Islet of Langerhans (tissue), 1 donor: Measurements from ENCODE around the gene LPA.
"Not testable (repeated sequence)": the region's sequence is repeated elsewhere in the genome, so short reads cannot be mapped to it uniquely, and the experiment has no call there.

ENCODE experiments used
- FAIRE-seq: peaks from one replicate; lab custom pipeline; 2011; peaks lifted over from hg19 to GRCh38; lab: Jason Lieb, UNC

Gene LPA

DNA sequence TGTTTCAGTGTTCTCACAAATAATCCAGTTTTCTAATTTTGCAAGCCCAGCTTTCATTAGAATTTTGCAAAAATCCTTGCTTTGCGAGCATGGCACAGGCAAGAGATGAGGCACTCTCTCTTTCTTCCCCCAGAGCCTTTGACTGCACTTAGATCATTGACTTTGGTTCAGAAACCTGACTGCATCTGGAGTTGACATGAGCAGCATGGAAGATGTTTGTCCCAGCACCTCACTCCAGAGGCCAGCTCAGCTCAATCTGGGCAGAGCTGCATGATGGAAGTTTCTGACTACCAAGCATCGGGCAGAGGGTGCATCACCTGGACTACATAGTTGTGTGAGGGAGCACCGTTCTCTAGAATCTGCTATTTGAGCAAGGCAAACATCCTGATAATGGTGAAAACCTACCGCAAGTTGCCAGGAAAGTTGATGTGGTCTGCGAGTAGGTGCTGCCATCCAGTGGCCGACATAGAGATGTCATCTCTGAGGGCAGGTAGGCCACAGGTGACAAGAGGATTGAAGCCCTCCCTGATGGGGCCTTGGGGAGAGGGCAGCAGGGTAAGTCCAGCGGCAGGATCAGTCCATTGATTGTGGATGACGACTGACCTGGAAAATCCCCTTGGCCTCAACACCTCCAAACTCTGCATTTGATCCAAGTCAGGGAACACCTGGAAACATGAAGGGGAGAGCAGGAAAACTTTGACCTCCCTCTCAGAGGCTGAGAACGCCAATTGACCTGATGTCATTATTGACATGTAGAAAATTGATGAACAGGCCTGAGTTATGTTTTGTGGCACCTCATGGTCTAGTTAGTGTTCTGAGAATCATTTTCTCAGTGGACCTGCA, 3.8 kb upstream of the LPA start:
- FAIRE-seq: no peak

DNA sequence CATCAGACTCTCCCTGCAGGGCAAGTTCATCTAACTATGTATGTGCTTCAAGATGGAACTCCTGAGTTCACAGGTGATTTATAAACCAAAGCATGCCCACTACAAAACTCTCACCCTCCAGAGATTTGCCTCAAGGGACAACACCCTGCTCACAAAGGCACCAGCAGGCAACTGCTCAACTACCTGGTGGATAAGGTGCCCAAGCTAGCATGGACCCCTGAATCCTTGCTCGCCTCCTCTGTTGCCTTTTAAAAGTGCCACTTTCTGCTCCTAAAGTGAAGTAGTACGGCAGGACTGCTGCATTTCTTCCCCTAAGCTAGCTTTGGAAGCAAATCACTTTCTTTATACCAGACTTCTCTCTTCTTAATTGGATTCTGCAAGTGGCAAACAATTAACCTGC, 1.2 kb downstream of the LPA start:
- FAIRE-seq: no peak

DNA sequence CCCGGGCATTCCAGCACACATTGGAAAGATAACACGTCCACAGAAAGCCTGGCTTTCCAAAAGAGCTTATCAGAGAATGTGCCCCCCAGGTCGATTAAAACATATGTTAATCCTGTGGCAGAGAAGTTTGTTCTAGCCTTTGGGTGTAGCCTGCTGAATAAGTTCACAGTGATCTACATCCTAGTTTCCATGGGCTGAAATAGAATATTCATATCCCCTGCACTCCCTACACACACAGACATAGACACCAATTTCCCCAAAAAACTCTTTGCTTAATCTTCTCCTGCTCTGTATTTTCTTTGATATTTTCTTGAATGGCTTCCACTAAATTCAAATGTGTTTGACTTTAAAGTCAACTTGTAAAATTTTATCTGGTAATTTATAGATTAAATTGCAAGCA, 1.6 kb downstream of the LPA start:
- no peak for FAIRE-seq

DNA sequence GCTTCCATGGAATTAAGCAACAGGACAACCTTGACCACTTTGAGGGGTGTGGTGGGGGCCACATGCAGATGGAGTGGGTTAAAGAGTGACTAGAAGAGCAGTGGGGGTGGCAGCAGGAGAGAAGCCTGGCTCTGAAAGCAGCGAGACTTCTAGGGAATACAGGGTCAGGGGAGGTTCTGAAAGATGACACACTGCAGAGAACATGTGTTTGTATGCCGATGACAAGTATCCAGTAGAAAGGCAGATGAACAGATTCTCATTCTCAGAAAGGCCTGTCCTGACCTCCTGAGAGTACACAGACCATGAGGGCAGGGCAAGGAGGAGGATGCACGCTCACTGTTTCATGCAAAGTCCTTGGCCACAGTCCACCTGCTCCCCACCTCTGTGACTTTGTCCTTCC, 2.9 kb downstream of the LPA start:
- no peak for FAIRE-seq

DNA sequence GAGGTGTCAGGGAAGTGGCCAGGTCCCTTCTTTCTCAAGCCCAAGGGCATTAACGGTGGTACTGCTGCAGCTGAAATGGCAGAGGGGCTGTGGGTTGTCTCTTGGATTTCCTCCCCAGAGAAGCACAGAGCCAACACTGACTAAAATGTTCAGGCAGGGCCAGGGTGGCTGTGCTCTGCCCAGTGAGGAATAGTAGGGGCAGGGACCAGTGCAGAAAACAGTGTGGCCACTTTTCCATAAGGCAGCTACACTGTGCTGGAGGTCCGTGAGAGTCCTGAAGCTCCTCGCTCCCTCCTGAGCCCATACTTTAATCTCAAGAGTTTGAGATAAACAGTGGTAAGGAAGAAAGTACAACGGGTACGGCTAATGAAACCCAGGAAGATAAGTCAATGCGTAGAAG, 4.5 kb downstream of the LPA start:
- no peak for FAIRE-seq

DNA sequence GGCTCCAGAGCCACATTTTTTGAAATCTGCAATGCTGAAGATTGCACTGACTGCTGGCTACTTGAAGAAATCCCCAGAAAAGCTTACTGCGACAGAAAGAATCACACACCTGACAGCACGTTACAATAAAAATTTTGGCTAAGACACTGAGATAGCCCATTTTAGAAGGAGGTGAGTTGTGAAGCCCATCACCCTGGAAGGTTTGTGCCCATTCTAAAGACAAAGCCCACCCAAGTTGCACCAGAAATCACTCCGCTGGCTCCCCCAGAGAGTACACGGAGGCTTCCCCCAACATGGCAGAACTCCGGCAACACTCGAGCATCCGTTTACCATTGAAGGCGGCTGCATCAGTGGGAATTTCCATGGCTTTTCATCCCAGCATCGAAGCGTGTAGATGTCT, 29.4 kb downstream of the LPA start:
- FAIRE-seq: no peak

DNA sequence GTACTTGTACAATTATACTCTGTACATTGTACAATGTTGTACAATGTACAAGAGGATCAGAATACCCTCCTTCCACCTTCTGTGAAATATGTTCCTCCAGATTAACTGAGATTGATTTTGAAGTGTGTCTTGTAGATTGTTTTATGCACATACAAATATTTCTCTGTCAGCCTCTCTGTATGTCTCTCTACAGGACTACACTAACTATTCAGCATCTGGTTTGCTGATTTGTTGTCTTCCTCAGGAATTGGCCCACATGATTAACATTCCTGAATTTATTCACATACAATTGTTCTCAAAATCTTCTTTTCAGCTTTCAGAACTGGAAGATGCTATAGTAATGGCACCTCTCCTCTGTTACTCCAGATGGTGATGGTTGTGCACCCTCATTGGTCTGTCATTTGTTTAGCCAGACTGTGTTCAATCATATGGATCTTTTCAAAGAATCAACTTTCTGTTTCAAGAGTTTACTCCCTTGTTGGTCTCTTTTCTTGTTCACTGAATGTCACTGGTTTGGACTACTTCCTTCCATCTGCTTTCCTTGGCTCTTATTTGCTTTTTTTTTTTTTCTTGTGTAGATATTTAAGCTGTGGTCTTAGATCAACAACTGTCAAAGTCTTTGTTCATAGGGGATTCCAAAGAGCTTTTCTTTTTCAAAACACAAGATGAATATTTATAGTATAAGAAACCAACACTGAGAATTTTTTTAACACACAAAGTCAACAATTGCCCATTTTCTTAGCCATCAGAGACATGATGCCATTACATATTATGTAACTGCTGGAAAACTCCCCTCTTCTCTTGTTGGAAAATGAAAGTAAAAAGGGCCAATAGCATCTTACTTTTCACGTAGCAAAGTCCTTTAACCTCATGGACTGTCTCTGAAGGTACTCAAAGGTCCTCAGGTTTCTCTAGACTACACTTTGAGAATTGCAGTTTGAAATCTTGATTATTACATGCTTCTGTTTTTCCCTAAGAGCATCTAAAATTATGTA, 67.9 kb downstream of the LPA start:
- FAIRE-seq: no peak

DNA sequence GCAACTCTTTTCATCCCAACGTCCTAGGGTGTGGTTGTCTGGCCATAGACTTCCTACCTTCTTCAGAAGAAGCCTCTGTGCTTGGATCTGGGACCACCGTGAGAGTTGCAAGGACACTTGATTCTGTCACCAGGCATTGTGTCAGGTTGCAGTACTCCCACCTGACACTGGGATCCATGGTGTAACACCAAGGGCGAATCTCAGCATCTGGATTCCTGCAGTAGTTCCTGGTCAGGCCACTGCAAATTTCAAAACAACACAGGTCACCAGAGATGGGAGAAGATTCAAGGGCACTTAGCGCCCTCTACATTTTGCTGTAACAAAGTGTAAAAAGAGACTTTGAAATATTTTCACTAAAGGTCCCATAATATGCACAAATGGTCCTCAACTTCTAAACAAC, 68.8 kb downstream of the LPA start:
- FAIRE-seq: not testable (repeated sequence)

DNA sequence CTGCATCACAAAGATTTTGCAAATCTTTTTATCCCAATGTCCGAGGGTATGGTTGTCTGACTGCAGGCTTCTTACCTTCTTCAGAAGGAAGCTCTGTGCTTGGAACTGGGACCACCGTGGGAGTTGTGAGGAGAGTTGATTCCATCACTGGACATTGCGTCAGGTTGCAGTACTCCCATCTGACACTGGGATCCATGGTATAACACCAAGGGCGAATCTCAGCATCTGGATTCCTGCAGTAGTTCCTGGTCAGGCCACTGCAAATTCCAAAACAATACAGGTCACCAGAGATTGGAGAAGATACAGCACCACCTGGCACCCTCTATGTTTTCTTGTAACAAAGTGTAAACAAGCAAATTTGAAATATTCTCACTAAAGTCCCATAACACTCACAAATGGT, 77.7 kb downstream of the LPA start:
- no peak for FAIRE-seq

DNA sequence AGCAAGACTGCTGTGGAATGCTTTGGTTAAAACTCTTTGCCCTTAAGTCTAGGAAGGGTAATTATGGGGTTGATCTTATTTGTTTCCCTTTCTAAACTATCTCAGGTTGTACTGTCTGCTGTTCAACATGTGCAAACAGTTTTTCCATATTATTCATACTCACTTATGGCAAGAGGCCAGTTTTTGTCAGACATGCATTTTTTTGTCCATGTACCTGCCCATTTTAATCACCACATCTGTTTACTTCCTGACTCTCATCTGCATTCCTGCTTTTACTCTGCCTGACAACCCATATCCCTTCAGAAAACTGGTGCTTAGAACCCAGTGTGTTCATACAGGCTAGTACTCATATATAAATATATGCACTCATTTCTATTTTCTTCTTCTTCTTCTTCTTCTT, 80.3 kb downstream of the LPA start:
- no peak for FAIRE-seq

DNA sequence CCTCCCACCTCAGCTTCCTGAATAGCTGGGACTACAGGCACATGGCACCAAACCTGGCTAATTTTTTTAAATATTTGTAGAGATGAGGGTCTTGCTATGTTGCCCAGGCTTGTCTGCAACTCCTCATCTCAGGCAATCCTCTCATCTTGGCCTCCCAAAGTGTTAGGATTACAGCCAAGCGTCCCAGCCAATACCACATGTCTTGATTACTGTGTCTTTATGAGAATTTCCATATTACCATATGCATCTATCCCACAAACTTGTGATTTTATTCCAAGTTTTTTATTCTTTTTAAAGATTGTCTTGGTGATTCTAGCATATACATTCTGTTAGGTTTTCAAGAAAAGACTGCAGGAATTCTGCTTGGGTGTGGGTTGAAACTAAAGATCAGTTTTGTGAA, 82.7 kb downstream of the LPA start:
- FAIRE-seq: no peak

DNA sequence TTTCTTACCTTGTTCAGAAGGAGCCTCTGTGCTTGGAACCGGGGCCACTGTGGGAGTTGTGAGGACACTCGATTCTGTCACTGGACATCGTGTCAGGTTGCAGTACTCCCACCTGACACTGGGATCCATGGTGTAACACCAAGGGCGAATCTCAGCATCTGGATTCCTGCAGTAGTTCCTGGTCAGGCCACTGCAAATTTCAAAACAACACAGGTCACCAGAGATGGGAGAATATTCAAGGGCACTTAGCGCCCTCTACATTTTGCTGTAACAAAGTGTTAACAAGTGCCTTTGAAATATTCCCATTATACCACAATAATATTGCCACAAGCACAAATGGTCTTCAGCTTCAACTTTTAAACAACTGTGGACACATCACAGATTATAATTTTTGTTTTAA, 85.6 kb downstream of the LPA start:
- not testable (repeated sequence) for FAIRE-seq

DNA sequence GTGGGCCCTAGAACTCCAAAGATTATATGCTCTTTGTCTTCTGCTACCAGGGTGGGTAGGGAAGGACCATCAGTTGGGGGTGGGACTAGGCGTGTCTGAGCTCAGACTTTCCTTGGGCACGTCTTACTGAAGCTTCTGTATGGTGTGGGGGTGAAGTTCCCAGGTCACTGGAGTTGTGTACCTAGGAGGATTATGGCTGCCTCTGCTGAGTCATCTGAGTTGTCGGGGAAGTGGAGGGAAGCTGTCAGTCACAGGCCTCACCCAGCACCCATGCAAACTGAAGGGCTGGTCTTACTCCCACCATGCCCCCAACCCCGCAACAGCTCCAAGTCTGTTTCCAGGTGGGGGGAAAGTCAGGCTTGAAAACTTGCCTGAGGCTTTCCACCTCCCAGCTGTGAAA, 90.1 kb downstream of the LPA start:
- FAIRE-seq: no peak

DNA sequence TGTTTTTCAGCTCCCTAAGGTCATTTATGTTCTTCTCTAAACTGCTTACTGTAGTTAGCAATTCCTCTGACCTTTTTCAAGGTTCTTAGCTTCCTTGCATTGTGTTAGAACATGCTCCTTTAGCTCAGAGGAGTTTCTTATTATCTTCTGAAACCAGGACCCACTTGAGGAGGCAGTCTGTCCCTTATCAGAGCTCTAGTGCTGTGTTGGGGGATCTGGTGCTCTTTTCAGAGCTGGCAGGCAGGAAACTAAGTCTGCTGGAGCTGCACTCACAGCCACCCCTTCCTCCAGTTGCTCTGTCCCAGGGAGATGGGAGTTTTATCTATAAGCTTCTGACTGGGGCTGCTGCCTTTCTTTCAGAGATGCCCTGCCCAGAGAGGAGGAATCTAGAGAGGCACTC, 92.9 kb downstream of the LPA start:
- FAIRE-seq: not testable (repeated sequence)

DNA sequence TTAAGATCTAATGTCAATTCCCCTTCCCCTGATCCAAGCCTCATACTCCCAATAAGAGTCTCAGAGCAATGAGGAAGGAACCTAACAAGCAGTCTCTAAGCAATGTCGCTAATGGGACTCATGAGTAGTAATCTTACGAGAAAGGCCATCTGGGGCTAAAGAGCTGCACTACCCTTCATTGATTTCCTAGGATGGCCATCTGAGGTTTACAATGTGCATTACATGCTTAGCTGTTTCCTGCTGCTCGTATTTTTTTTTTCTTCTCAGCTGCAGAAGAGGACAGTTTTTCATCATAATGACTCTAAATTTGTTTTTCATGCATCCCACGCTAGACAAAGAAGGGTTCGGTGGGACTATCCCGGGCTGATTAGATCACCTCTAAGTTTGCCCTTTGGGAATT, 119.3 kb downstream of the LPA start:
- FAIRE-seq: no peak

DNA sequence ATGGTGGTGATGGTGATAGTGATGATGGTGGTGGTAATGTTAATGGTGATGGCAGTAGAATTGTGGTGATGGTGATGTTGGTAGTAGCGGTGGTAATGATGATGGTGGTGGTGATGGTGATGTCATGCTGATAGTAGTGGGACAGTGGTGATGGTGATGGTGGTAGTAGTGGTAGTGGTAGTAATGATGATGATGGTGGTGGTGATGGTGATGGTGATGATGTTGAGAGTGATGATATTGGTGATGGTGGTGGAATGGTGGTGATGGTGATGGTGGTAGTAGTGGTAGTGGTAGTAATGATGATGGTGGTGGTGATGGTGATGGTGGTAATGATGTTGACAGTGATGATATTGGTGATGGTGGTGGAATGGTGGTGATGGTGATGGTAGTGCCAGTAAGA, 128.8 kb downstream of the LPA start:
- no peak for FAIRE-seq

DNA sequence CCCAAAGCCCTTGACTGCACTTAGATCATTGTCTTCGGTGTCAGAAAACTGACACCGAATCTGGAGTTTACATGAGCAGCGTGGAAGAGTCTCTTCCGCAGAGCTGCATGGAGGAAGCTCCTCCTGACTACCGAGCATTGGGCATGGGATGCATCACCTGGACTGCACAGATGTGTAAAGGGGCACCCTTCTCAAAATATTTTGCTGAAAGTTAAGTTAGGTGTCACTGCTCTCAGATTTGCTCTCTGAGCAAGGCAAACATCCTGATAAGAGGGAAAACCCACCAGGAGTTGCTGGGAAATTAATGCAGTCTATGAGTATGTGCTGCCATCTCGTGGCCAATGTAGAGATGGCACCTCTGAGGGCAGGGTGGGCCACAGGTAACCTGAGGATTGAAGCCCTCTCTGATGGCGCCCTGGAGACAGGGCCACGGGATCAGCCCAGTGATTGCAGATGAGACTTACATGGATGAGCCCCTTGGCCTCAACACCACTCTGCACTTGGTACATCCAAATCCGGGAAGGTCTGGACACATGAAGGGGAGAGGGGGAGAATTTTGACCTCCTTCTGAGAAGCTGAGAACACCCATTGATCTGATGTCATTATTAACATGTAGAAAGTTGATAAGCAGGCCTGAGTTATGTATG, 129.9 kb downstream of the LPA start:
- FAIRE-seq: peak; percentile 17

DNA sequence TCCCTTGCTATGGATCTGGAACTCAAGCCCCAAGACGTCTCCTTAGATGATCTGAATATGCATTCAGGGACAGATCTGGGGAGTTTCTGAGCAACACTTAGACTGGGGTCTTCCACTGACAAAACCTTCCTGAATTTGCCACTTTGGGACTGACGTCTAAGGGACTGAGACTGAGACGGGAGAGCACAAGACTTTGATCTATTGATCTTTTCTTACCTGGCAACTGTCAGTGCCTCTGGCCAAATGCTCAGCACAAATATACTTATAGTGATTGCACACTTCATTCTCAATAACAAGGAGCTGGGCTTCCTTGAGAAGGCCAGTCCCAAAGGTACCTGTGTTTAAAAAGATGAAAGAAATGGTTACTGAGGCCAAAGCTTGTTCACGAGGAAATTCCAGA, 131.8 kb downstream of the LPA start:
- FAIRE-seq: no peak

DNA sequence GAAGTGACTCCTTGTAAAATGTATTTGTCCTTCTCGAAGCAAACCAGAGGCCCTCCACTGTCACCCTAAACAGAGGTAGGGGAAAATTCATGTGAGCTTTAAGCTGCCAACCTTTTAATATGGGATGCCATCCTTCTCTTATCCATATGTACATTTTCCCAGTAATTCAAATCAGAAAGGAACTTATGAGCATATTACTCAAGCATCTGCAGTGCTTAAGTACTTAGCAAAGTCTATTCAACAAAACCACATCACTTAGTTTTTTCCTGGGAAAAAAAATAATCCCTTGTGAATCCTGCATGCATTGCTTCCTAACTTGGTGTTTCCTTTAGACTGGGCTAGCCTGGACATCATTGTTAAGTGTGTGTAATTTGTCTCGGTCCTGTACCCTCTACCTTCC, 132.2 kb downstream of the LPA start:
- FAIRE-seq: no peak

DNA sequence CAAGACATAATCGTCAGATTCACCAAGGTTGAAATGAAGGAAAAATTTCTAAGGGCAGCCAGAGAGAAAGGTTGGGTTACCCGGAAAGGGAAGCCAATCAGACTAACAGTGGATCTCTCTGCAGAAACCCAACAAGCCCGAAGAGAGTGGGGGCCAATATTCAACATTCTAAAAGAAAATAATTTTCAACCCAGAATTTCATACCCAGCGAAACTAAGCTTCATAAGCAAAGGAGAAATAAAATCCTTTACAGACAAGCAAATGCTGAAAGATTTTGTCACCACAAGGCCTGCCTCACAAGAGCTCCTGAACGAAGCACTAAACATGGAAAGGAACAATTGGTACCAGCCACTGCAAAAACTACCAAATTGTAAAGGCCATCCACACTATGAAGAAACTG, 134.6 kb downstream of the LPA start:
- FAIRE-seq: not testable (repeated sequence)

DNA sequence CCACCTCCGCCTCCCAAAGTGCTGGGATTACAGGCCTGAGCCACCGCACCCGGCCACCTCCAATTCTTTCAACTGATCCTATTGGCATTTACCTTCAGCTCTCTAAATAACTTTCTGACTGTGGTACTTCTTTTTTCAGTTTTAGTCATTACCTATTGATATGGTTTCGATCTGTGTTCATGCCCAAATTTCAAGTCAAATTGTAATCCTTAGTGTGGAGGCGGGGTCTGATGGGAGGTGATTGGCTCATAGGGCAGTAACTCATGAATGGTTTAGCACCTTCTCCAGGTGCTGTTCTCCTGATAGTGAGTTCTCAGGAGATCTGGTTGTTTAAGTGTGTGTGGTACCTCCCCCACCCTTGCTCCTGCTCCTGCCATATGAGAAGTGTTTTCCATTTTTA, 140.9 kb downstream of the LPA start:
- FAIRE-seq: no peak

DNA sequence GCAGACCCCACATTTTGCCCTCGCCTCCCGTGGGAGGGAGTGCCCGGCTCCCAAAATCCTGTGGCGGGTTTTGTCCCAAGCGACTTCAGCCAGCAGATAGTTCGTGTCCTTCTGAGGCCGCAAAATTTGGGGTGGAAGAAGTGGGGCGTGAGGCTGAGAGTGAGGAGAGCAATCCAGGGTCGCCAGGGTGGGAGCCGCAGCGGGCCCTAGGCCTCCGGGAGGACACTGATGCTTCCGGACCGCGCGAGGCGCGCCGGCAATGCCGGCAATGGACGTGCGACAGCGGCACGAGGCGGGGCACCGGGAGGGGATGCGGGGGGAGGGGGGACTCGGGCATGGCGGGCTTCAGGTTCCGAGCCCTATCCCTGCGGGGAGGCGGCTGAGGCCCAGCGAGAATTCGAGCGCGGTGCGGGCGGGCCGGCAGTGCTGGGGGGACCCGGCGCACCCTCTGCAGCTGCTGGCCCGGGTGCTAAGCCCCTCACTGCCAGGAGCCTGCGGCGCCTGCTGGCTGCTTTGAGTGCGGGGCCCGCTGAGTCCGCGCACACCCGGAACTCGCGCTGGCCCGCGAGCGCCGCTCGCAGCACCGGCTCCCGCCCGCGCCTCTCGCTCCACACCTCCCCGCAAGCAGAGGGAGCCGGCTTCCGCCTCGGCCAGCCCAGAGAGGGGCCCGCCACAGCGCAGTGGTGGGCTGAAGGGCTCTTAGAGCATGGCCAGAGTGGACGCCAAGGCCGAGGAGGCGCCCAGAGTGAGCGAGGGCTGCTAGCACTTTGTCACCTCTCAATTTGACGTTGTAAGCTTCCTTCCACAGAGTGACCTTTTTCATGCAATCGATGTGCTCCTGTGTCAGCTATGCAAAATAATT, 143.8 kb downstream of the LPA start:
- no peak for FAIRE-seq
